Coronary artery (tissue), 2 donors: ENCODE results near the gene BBLN.

Experiments used
- DNase-seq: peaks from one replicate; pipeline ENCODE4 v3.0.0-alpha.2; 2017; ENCODE audit warnings: low spot score
- H3K27ac ChIP-seq, 2 donors: fragments of 200-600 bp; sonication (generic); one replicate each; pipeline ENCODE4 v1.5.1; 2016 to 2019
- H3K4me3 ChIP-seq: fragments of 200-600 bp; sonication (generic); 2 replicates; pipeline ENCODE4 v1.5.1; 2016; ENCODE audit warnings: mild to moderate bottlenecking, moderate library complexity
- TF ChIP-seq, protein P1 (sequence below): fragments of 200-600 bp; sonication (generic); IDR thresholded peaks from one replicate; pipeline ENCODE4 v1.5.1; 2019; ENCODE audit warnings: antibody characterized with exemption

Gene BBLN

DNA sequence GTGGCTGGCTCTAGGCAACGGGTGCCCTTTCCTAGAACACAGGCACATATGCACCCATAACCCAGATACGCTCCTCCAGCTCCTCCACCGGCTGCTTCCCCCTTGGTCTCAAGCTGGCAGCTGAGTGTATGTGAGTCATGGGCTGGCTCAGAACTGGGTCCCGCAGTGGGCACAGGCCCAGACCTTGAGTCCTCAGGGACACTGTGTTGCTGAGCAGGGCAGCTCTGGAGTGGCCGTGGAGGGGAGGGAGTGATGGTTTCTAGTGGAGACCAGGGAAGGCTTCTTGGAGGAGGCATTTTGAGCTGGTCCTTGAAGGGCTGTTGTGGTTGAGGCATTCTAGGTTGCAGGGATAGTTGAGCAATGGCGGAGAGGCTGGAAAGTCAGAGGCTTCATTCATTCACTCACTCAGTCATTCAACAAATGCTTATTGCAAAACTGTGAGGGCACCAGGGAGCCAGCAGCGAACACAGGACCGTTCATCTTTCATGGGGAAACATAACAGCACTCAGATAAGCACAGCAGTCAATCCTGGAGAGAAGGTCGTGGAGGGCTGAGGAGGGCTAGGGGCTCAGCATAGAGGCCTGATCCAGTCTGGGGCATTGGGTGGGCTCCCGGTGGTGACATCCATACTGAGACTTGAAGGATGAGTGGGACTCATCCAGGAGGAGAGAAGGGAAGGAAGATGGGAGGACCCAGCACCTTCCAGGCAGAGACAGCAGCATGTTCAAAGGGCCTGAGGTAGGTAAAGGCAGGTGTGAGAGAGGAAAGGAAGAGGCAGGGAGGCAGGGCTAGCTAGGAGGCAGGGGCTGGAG lies 2.4 kb downstream of the BBLN start:
- H3K27ac ChIP-seq, result peak overlapping the region in 1 of 2 donors; percentile 37

DNA sequence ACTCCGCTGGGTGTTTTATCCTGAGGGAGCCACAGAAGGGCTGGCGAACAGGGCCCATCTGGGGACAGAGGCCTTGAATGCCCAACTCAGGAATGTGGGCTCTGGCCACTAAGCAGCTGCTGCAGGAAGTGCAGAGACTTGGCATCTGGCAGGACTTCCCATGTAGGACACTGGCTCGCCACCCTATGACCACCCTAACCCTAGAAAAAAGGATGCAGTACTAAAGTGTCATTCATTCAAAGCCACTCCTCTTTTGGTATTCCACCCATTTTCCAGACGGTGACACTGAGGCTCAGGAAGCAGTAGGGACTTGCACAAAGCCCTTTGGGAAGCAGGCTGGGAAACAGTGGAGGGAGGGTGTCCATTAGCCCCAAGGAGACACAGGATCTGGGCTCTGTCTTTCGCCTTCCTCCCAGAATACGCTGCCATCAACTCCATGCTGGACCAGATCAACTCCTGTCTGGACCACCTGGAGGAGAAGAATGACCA lies 3.0 kb downstream of the BBLN start:
- TF ChIP-seq, protein P1, sequence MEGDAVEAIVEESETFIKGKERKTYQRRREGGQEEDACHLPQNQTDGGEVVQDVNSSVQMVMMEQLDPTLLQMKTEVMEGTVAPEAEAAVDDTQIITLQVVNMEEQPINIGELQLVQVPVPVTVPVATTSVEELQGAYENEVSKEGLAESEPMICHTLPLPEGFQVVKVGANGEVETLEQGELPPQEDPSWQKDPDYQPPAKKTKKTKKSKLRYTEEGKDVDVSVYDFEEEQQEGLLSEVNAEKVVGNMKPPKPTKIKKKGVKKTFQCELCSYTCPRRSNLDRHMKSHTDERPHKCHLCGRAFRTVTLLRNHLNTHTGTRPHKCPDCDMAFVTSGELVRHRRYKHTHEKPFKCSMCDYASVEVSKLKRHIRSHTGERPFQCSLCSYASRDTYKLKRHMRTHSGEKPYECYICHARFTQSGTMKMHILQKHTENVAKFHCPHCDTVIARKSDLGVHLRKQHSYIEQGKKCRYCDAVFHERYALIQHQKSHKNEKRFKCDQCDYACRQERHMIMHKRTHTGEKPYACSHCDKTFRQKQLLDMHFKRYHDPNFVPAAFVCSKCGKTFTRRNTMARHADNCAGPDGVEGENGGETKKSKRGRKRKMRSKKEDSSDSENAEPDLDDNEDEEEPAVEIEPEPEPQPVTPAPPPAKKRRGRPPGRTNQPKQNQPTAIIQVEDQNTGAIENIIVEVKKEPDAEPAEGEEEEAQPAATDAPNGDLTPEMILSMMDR, result no peak
- no peak for DNase-seq
- no peak overlapping the region for H3K4me3 ChIP-seq
- H3K27ac ChIP-seq, result no peak overlapping the region

More for the DNA sequence above, 2.4 kb downstream of the BBLN start:
- no peak overlapping the region for H3K4me3 ChIP-seq
- TF ChIP-seq, protein P1, result no peak
- DNase-seq, result peak; percentile 84

DNA sequence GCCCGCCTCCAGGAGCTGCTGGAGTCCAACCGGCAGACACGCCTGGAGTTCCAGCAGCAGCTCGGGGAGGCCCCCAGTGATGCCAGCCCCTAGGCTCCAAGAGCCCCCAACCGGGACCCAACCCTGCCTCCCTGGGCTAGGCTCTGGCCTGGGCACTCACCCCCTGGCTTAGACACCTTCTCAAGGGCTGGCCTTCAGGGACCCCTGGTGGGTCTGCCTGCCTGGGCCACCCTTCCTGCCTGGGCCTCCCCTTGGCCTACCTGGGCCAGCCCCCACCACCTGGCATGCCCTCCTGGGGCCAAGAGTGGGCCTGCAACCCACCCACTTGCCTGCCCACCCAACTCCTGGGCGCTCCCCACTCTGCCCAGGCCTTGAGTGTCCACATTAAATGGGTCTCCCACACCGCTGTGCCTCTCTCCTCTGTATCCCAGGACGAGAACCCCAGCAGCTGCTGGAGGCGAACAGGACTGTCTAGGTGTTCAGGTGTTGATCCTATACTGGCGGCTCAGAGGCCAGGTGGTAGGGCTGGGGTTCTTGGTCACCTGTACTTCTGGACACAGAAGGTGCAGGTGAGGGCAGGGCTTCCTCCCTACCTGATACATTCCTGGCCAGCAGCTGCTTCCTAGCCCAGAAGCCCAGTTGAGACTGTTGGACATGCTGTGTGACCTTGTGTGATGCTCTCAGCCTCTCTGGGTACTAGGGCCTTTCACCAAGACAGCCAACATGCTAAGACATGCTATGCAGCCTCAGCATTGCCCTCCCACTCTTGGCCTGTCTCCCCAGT lies 3.6 kb downstream of the BBLN start:
- TF ChIP-seq, protein P1, result no peak
- no peak overlapping the region for H3K27ac ChIP-seq
- H3K4me3 ChIP-seq, result no peak overlapping the region
- DNase-seq, result no peak

DNA sequence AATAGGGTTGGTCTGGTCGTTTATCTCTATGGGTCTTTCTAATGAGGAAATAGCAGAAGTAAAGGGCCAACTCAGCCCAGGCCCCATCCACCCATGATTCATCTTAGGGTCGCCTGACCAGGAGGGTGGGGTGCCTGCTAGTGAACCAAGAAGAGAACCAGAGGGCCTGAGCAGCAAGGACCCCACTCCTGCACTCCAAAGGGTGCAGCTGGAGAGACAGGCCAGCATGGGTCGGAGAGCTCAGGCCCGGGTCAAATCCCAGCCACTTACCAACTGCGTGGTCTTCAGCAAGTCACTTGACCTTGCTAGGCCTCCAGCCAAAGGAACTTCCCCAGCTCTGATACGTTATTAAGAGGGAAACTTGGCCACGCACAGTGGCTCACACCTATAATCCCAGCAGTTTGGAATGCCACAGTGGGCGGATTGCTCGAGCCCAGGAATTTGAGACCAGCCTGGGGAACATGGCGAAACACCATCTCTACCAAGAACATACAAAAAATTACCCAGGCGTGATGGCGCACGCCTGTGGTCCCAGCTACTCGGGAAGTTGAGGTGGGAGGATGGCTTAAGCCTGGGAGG lies 4.3 kb downstream of the BBLN start:
- TF ChIP-seq, protein P1, result no peak
- no peak overlapping the region for H3K27ac ChIP-seq
- H3K4me3 ChIP-seq, result no peak overlapping the region
- DNase-seq, result no peak

DNA sequence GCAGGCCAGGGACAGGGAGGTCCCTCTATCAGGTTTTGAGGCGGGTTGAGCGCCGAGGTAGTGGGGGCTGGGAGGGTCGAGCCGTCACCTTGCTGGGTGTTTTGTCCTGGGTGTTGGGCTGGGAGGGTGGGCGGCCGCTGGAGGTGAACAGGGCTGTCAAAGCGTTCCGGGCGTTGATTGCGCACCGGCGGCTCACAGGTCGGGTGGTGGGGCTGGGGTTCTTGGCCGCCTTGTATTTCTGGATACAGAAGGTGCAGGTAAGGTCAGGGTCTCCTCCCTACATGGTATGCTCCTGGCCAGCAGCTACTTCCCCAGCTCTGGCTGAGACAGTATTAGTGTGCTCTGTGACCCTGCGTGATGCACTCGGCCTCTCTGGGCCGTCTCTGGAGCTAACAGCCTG lies 6.1 kb downstream of the BBLN start:
- Histone ChIP-seq H3K4me3 (no peak overlapping the region), H3K27ac (no peak overlapping the region)
- TF ChIP-seq, protein P1, result no peak
- no peak for DNase-seq

DNA sequence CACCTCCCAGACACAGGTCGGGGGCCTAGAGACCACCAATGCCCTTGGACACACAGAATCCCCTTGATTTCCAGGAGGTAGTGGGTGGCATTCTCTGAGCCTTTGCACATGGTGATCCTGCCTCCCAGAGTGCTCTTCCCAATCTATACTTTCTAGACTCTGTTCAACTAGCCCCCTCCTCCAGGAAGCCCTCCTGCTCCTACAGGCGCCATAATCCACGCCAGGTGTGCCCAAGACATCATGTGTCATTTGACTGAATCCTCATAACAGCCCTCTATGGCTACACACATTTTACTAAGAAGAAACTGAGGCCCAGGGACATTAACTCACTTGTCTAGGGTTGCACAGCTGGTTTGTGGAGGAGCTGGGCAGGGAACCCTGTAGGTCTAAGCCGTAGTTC lies 7.1 kb downstream of the BBLN start:
- DNase-seq, result no peak
- TF ChIP-seq, protein P1, result no peak
- no peak overlapping the region for H3K4me3 ChIP-seq
- H3K27ac ChIP-seq, result no peak overlapping the region
